GM21529 (cell line): ENCODE data around the gene ARHGAP42.

Experiments
- ATAC-seq: cut with Tn5 transposase; IDR thresholded peaks from one replicate; pipeline ENCODE4 v1.9.1; 2021; ENCODE audit not compliant: unreplicated experiment

Gene ARHGAP42

DNA sequence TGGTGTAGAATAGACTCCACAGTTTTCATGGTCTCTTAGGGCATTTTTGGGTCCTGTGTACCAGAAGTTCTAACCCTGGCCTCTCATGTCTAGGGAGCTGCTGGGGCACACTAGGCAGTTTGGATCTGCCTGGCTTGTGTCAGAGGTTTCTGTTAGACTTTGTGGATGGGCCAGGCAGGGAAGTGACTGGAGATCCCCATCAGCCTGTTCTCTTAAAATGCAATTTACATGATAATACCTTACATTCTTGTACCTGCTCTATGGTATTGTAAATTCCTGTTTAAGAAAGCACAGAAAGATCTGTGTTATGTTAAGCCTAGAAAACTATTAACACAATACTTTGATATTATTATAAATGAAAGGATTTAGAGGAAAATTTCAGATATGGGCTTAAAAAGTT, 104.0 kb downstream of the ARHGAP42 start:
- ATAC-seq: no peak

GRCh38 chr11:100791860-100792259, 104.8 kb downstream of the ARHGAP42 start:
- ATAC-seq: no peak

DNA sequence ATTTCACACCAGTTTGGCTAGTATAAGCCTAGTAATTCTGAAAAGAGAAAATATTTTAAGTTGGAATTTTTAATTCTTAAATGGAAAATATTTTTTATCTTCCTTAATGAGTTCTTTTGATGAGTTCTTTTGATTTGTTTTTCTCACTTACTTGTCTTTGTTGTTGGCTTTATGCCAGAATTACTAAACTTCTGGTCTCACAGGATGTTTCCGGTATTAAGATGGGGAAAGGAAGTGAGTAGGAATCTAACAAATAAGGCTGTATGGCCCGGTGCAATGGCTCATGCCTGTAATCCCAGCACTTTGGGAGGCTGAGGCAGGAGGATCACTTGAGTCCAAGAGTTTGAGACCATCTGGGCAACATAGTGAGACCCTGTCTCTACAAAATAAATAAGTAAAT, 106.4 kb downstream of the ARHGAP42 start:
- no peak for ATAC-seq

DNA sequence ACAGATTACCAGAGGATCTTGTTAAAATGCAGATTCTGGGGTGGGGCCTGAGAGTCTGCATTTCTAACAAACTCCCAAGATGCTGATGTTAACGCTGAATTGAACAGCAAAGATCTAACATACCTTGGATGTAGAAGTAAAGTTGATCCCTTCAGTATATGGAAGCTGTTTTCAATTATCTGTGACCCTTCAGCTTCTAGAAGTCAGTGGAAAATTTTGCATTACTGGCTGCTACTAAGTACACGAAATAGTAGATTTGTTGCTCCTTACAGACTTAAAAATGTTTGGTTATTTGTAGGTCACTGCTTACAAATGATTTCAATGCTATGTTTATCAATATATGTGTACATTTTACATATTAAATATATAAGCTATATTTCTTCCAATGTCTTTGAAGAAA, 107.4 kb downstream of the ARHGAP42 start:
- ATAC-seq: no peak

GRCh38 chr11:100799445-100799844, 112.4 kb downstream of the ARHGAP42 start:
- no peak for ATAC-seq

DNA sequence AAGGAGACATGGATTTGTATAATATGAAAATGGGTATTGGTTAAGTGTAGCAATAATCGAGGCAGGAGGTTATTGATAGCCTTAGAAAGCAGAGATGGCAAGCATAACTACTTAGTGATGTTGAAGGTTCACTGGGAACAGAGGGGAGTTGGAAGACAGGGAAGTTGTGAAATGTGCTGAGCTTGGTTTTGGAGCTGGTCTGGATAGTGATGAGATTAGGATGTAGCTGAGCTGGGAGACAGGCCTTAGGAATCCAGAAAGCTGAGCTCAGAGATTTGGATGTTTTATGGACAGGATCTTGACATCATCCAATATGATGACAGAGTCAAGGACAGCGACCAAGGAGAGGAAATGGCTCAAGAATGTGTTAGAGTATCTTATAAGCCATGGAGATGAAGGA, 113.1 kb downstream of the ARHGAP42 start:
- no peak for ATAC-seq

GRCh38 chr11:100801225-100801999, 114.3 kb downstream of the ARHGAP42 start:
- ATAC-seq: no peak

- no peak for ATAC-seq
These were observed 118.6 kb downstream of the ARHGAP42 start for GRCh38 chr11:100805506-100806199.

GRCh38 chr11:100806296-100806695, 119.2 kb downstream of the ARHGAP42 start:
- no peak for ATAC-seq

DNA sequence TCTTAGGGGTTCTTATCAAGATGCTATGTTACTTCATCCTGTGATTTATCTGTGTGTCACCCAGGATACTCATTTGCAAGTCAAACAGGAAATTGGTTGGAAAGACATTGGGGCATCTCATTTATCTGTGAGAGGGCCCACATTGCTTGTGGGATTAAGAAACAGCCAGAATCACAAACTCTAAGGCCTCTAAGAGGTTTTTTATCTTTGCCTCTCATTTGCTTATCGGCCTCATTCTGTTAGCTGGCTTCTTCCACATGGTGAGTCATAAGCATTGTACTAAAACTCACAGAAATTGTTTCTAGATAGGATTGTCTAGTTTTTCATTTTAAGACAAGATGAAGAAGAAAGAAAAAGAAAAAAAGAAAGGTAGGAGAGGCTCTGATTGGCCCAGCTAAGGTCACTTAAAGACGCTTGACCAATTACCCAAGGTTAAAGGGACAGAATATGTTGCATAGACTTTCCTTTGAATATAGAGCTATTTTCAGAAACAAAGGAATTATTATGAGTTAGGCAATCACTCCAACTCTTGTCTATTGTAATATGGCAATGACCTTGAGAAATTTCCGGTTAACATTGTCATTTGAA, 121.9 kb downstream of the ARHGAP42 start:
- no peak for ATAC-seq

GRCh38 chr11:100810146-100810545, 123.1 kb downstream of the ARHGAP42 start:
- no peak for ATAC-seq

GRCh38 chr11:100810666-100811065, 123.6 kb downstream of the ARHGAP42 start:
- no peak for ATAC-seq

DNA sequence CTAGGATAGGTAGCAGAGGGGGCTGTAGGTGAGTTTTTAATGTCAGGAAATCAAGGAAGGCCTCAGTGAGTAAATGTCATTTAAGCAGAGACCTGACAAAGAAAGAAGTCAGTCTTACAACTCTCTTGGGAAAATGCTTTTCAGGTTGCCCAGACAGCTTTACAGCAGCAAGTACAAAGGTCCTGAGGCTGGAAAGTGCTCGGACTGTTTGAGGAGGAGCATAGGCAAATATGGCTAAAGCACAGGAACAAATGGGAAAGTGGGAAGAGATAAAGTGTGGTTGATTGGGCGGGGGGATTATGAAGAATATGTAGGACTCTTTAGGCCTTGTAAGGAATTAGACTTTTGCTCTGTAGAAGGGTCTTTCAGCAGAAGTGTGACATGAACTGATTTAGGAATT, 125.4 kb downstream of the ARHGAP42 start:
- ATAC-seq: no peak

DNA sequence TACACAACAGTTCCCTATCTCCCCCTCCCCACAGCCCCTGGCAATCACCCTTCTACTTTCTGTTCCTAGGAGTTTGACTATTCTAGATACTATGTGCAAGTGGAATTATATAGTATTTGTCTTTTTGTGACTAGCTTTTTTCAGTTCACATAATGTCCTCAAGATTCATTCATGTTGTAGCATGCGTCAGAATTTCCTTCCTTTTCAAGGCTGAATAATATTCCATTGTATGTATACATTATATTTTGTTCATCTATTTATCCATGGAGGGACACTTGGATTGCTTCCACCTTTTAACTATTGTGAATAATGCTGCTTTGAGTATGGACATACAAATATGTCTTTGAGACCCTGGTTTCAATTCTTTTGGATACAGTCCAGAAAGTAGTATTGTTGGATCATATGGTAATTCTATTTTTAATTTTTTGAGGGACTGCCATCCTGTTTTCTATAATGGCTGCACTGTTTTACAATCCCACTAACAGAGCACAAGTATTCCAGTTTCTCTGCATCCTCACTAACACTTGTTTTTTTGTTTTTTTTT, 128.8 kb downstream of the ARHGAP42 start:
- no peak for ATAC-seq

GRCh38 chr11:100816823-100817222, 129.7 kb downstream of the ARHGAP42 start:
- ATAC-seq: no peak

GRCh38 chr11:100817620-100818019, 130.5 kb downstream of the ARHGAP42 start:
- no peak for ATAC-seq

DNA sequence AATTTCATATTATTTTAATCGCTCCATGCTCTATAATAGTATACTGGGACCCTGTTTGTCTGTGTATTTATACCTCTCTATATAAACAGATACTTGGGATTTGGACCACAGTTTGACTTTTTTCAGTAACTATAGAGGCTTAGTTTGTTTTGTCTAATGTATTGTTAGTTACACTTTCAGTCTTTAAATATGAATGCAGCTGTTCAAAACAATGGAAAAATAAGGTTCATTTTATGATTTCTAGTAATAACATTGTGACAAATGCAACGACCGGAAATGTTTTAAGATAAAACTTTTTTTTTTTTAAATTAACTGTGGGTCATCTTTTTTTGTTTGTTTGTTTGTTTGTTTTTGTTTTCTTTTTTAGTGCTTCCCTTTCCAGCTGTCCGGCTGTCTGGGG, 133.5 kb downstream of the ARHGAP42 start:
- no peak for ATAC-seq

DNA sequence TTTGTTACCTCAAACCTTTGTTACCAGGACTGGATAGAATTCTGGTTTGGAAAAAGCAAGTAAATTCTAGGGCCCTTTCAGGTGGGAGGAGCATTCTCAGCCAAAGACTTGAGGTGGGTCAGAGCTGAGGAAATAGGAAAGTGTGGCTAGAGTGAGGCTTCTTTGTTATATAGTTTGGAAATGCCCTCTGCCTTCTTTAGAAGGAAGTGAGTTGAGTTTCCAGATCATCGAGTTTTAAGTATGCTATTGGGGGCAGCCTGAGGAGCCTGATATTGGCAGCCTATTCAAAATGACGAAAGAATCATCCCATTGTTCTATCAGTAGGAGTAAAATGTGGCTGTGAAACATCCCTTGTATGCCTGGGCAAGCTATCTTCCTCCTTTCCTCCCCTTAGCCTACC, 134.1 kb downstream of the ARHGAP42 start:
- ATAC-seq: no peak

DNA sequence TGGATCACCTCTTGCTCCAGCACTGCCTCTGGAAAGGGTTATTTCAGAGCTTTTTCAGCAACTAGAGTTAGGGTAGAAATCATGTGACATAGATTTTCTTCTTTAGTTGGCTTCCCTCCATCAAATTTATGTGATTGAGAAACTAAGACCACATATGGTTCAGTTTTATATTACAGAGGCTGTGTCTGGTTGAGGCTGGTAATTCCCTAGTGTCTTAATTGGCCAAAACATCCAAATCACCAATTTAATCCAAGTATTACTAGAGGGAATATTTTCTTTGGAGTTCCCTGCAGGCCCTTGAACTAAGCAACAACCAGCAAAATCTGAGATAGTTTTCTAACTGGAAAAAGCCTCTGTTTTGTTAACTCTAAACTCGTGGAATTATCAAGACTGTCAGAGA, 136.3 kb downstream of the ARHGAP42 start:
- ATAC-seq: no peak

- ATAC-seq: no peak
These were observed 137.1 kb downstream of the ARHGAP42 start for GRCh38 chr11:100824041-100824809.

DNA sequence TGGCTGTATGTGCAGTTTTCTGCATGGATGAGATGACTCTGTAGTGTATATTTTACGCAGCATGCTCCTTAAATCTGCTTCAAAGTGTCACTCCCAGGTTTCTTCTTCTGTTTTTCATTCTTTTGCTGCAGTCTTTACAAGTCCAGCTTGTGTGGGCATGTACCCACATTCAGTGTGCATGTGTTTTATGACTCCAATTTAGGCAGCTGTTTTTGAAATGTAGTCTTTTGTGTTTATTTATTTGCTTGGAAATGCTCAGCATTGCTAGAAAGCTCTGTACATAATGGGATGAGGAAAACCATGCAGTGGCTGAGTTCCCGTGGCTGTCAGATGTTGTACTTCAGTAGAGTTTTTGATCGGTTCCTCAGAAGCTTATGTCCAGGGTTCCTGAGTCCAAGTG, 138.5 kb downstream of the ARHGAP42 start:
- ATAC-seq: no peak
